GM23338 (cell line): ENCODE measurements around the gene AHNAK2.

Source experiments
- CREB1 ChIP-seq: fragments of 250-450 bp; sonication (Bioruptor Pico); IDR thresholded peaks from 2 replicates; pipeline ENCODE4 v1.5.0; 2020; ENCODE audit warnings: low read depth, mild to moderate bottlenecking, moderate library complexity
- CTCF ChIP-seq, 2 experiments: fragments of 200-600 bp in 1 of 2; sonication (generic) in 1 of 2; conservative IDR thresholded peaks; 2 replicates each; pipeline versions ENCODE4 v1.5.1 to v1.6.1; 2016 to 2017; ENCODE audit warnings: antibody characterized with exemption in 2 of 2, low read depth in 2 of 2, mild to moderate bottlenecking in 2 of 2, moderate library complexity in 1 of 2
- ETS1 ChIP-seq: IDR thresholded peaks from 2 replicates; pipeline ENCODE4 v1.6.1; 2016; ENCODE audit warnings: antibody characterized with exemption
- EZH2 ChIP-seq: fragments of 200-600 bp; sonication (generic); IDR thresholded peaks from one replicate; pipeline ENCODE4 v1.8.0; 2017; ENCODE audit warnings: antibody characterized with exemption, mild to moderate bottlenecking, low read depth; ENCODE audit not compliant: unreplicated experiment
- EZH2phosphoT487 ChIP-seq: fragments of 200-600 bp; sonication (generic); IDR thresholded peaks from one replicate; pipeline ENCODE4 v1.8.1; 2018; ENCODE audit warnings: antibody characterized with exemption; ENCODE audit not compliant: unreplicated experiment
- JUNB ChIP-seq: IDR thresholded peaks from one replicate; pipeline ENCODE4 v1.6.1; 2016; ENCODE audit warnings: antibody characterized with exemption; ENCODE audit not compliant: unreplicated experiment
- NANOG ChIP-seq: IDR thresholded peaks from 2 replicates; pipeline ENCODE4 v1.6.1; 2016; ENCODE audit warnings: antibody characterized with exemption, borderline replicate concordance
- POLR2AphosphoS5 ChIP-seq: IDR thresholded peaks from 2 replicates; pipeline ENCODE4 v1.6.1; 2016; ENCODE audit warnings: antibody characterized with exemption, low read depth
- REST ChIP-seq: IDR thresholded peaks from one replicate; pipeline ENCODE4 v1.6.1; 2018; ENCODE audit warnings: antibody characterized with exemption; ENCODE audit not compliant: unreplicated experiment
- STAT1 ChIP-seq: IDR thresholded peaks from one replicate; pipeline ENCODE4 v1.6.1; 2016; ENCODE audit warnings: antibody characterized with exemption; ENCODE audit not compliant: unreplicated experiment
- ZNF114 ChIP-seq: fragments of 250-450 bp; sonication (Bioruptor Pico); IDR thresholded peaks from 2 replicates; pipeline ENCODE4 v1.5.0; 2020; ENCODE audit warnings: mild to moderate bottlenecking, moderate library complexity
- ZNF331 ChIP-seq: fragments of 250-450 bp; sonication (Bioruptor Pico); IDR thresholded peaks from 2 replicates; pipeline ENCODE4 v1.5.0; 2020; ENCODE audit warnings: low read depth, mild to moderate bottlenecking, moderate library complexity
- ZNF462 ChIP-seq: fragments of 250-450 bp; sonication (Bioruptor Pico); IDR thresholded peaks from 2 replicates; pipeline ENCODE4 v1.5.0; 2020; ENCODE audit warnings: mild to moderate bottlenecking, moderate library complexity

GRCh38 chr14:105015905-105016304 lies 37.7 kb upstream of the AHNAK2 start:
- TF ChIP-seq CTCF (conservative IDR thresholded peaks at IDR 0.05; ENCODE audit: low read depth in 2 of 2): no peak
- no peak for TF ChIP-seq EZH2
- TF ChIP-seq POLR2AphosphoS5: no peak
- TF ChIP-seq ZNF331 (CRISPR knock-in tag): no peak
- no peak for TF ChIP-seq ETS1
- TF ChIP-seq EZH2phosphoT487: no peak
- TF ChIP-seq JUNB: no peak
- TF ChIP-seq CREB1: no peak
- TF ChIP-seq REST: no peak
- no peak for TF ChIP-seq NANOG
- TF ChIP-seq ZNF114: no peak
- no peak for TF ChIP-seq ZNF462 (CRISPR knock-in tag)
- TF ChIP-seq STAT1: no peak
